SU-DHL-6 (cell line): ENCODE data around the gene NT5DC1.

Source experiments
- H2AFZ ChIP-seq: fragments of 200-600 bp; sonication (generic); 2 replicates; pipeline ENCODE4 v1.6.1; 2014; ENCODE audit warnings: low read depth, mild to moderate bottlenecking, moderate library complexity, mixed read lengths, antibody characterized with exemption, low read length; ENCODE audit not compliant: severe bottlenecking
- H3F3A ChIP-seq: fragments of 200-600 bp; shearing (Covaris generic); 2 replicates; pipeline ENCODE4 v1.6.0; 2016; ENCODE audit warnings: antibody characterized with exemption, mild to moderate bottlenecking; ENCODE audit not compliant: insufficient read depth
- H3K27ac ChIP-seq: fragments of 200-600 bp; sonication (generic); 2 replicates; pipeline ENCODE4 v1.5.1; 2016; ENCODE audit warnings: low read depth, mild to moderate bottlenecking, low read length, moderate library complexity, mixed read lengths
- H3K27me3 ChIP-seq: fragments of 200-600 bp; sonication (generic), shearing (Covaris generic); 2 replicates; pipeline ENCODE4 v1.6.0; 2014; ENCODE audit warnings: mild to moderate bottlenecking, low read length
- H3K36me3 ChIP-seq: fragments of 200-600 bp; sonication (generic); 2 replicates; pipeline ENCODE4 v1.6.1; 2014; ENCODE audit warnings: mild to moderate bottlenecking, low read length, mixed read lengths
- H3K4me2 ChIP-seq: fragments of 300-600, 200-600 bp; shearing (Covaris generic), sonication (generic); 2 replicates; pipeline ENCODE4 v1.6.0; 2014; ENCODE audit warnings: low read length, low read depth, mild to moderate bottlenecking; ENCODE audit not compliant: poor library complexity, severe bottlenecking
- H3K4me3 ChIP-seq: fragments of 200-600 bp; sonication (generic); 2 replicates; pipeline ENCODE4 v1.5.1; 2014; ENCODE audit warnings: antibody characterized with exemption, low read length, mild to moderate bottlenecking, mixed read lengths; ENCODE audit not compliant: insufficient read depth, poor library complexity, severe bottlenecking
- H3K79me2 ChIP-seq: fragments of 200-600 bp; sonication (generic); 2 replicates; pipeline ENCODE4 v1.6.1; 2014; ENCODE audit warnings: mild to moderate bottlenecking, low read length, moderate library complexity; ENCODE audit not compliant: insufficient read depth
- H3K9ac ChIP-seq: fragments of 200-600 bp; sonication (generic); 2 replicates; pipeline ENCODE4 v1.7.0; 2014; ENCODE audit warnings: mild to moderate bottlenecking, low read length
- H3K9me2 ChIP-seq: fragments of 200-600 bp; sonication (generic); replicated peaks from 2 replicates; pipeline ENCODE4 v1.6.1; 2014; ENCODE audit warnings: low read length; ENCODE audit not compliant: insufficient read depth
- H3K9me3 ChIP-seq: fragments of 200-600 bp; sonication (generic); 2 replicates; pipeline ENCODE4 v1.6.1; 2014; ENCODE audit warnings: low read length, mixed read lengths; ENCODE audit not compliant: insufficient read depth
- H4K20me1 ChIP-seq: fragments of 200-600 bp; sonication (generic); 2 replicates; pipeline ENCODE4 v1.6.1; 2014; ENCODE audit warnings: low read depth, mild to moderate bottlenecking, antibody characterized with exemption, low read length, moderate library complexity, mixed read lengths
- EZH2phosphoT487 ChIP-seq: fragments of 200-600 bp; sonication (generic), shearing (Covaris generic); conservative IDR thresholded peaks from 2 replicates; pipeline ENCODE4 v1.6.1; 2018; ENCODE audit warnings: mild to moderate bottlenecking, antibody characterized with exemption, low read length, moderate library complexity, mixed read lengths
- TF ChIP-seq, protein P1 (sequence below): fragments of 200-600 bp; sonication (generic); IDR thresholded peaks from one replicate; pipeline ENCODE4 v1.5.1; 2017; ENCODE audit warnings: antibody characterized with exemption, mild to moderate bottlenecking, low read length, moderate library complexity; ENCODE audit not compliant: insufficient read depth, poor library complexity, severe bottlenecking

The NT5DC1 gene

GRCh38 chr6:116057766-116058165, 42.9 kb upstream of the NT5DC1 start:
- no peaks in the 10 kb centered on the region for H3K36me3 ChIP-seq
- H3K27me3 ChIP-seq: peaks cover 2% of the 10 kb centered on the region; the same call in 1 of the 2 replicates
- H3K79me2 ChIP-seq: no peaks in the 10 kb centered on the region
- H3K9me3 ChIP-seq: no peaks in the 10 kb centered on the region
- H2AFZ ChIP-seq: no peak overlapping the region
- H3K4me3 ChIP-seq: no peak overlapping the region
- no peaks in the 10 kb centered on the region for H3K9me2 ChIP-seq
- TF ChIP-seq EZH2phosphoT487: no peak
- TF ChIP-seq, protein P1, sequence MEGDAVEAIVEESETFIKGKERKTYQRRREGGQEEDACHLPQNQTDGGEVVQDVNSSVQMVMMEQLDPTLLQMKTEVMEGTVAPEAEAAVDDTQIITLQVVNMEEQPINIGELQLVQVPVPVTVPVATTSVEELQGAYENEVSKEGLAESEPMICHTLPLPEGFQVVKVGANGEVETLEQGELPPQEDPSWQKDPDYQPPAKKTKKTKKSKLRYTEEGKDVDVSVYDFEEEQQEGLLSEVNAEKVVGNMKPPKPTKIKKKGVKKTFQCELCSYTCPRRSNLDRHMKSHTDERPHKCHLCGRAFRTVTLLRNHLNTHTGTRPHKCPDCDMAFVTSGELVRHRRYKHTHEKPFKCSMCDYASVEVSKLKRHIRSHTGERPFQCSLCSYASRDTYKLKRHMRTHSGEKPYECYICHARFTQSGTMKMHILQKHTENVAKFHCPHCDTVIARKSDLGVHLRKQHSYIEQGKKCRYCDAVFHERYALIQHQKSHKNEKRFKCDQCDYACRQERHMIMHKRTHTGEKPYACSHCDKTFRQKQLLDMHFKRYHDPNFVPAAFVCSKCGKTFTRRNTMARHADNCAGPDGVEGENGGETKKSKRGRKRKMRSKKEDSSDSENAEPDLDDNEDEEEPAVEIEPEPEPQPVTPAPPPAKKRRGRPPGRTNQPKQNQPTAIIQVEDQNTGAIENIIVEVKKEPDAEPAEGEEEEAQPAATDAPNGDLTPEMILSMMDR: no peak
- no peak overlapping the region for H3K4me2 ChIP-seq
- no peaks in the 10 kb centered on the region for H4K20me1 ChIP-seq
- no peaks in the 10 kb centered on the region for H3F3A ChIP-seq
- no peak overlapping the region for H3K27ac ChIP-seq
- no peak overlapping the region for H3K9ac ChIP-seq

GRCh38 chr6:116059713-116060571, 40.7 kb upstream of the NT5DC1 start:
- H3K9ac ChIP-seq: no peak overlapping the region
- H4K20me1 ChIP-seq: no peaks in the 10 kb centered on the region
- H3K4me3 ChIP-seq: no peak overlapping the region
- H3K4me2 ChIP-seq: no peak overlapping the region
- no peak overlapping the region for H3K27ac ChIP-seq
- no peaks in the 10 kb centered on the region for H3K9me3 ChIP-seq
- no peaks in the 10 kb centered on the region for H3K9me2 ChIP-seq
- TF ChIP-seq, protein P1: no peak
- no peak for TF ChIP-seq EZH2phosphoT487
- H3K79me2 ChIP-seq: no peaks in the 10 kb centered on the region
- H2AFZ ChIP-seq: no peak overlapping the region
- H3K27me3 ChIP-seq: peaks cover 2% of the 10 kb centered on the region; the same call in 1 of the 2 replicates
- no peaks in the 10 kb centered on the region for H3F3A ChIP-seq
- no peaks in the 10 kb centered on the region for H3K36me3 ChIP-seq

DNA sequence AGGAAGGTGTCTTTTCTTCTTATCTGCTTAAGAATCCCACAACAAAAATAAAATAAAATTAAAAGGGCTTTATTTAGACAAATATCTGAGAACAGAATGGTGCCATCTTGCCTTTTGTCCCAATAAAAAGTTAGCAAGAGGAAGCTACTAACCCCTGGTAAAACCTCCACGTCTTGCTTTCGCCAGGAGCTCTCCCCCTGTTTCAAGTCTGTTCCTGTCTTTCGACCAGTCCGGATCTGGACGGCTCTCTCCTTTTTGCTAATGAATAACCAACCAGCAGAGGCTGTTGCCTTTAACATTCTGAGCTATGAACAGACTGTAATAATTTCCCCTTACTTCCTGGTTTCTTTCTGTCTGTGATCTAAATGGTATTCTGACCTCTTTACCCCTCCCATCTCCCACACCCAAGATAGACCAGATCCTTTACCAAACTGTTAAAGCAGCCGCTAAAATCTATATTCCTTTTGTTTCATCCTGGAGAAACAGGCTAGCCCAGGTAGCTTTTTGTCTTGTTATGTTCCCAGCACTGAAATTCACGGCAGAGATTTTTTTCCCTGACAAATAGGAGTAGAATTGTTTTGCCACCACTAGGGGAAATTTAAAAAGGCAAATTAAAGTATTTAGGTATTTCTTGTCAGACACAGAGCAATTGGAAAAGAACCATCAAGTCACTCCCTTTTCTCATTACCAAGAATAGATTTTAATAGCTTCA, 39.9 kb upstream of the NT5DC1 start, which contains the start of gene FRK:
Gene FRK, minus strand, starts transcription at position 320 of the 712 bp plus-strand sequence. CDS start 580 bp downstream, outside the sequence.
- H4K20me1 ChIP-seq: no peaks in the 10 kb centered on the region
- no peak within 1 kb of the TSS for H3K4me3 ChIP-seq
- no peak within 1 kb of the TSS for H2AFZ ChIP-seq
- H3K9ac ChIP-seq: no peak within 1 kb of the TSS
- TF ChIP-seq EZH2phosphoT487: no peak
- TF ChIP-seq, protein P1: no peak
- peaks cover 2% of the 10 kb centered on the region; the same call in 1 of the 2 replicates for H3K27me3 ChIP-seq
- no peak within 1 kb of the TSS for H3K27ac ChIP-seq
- no peaks in the 10 kb centered on the region for H3F3A ChIP-seq
- H3K79me2 ChIP-seq: no peaks in the 10 kb centered on the region
- no peak within 1 kb of the TSS for H3K4me2 ChIP-seq
- H3K9me3 ChIP-seq: no peaks in the 10 kb centered on the region
- no peaks in the 10 kb centered on the region for H3K36me3 ChIP-seq
- no peaks in the 10 kb centered on the region for H3K9me2 ChIP-seq
